Fibroblast of skin of left biceps (primary cell): Measurements from ENCODE around the gene TNFAIP8L3.
"Not testable (repeated sequence)": the region's sequence is repeated elsewhere in the genome, so short reads cannot be mapped to it uniquely, and the experiment has no call there.

Source experiments
- DNase-seq, 2 experiments: peaks; one replicate each; pipeline ENCODE4 v3.0.0-alpha.2; 2013; ENCODE audit warnings: low read depth in 2 of 2

The TNFAIP8L3 gene

GRCh38 chr15:51060030-51060673 lies 34.6 kb downstream of the TNFAIP8L3 start:
- no peak for DNase-seq

GRCh38 chr15:51054535-51054934 lies 40.2 kb downstream of the TNFAIP8L3 start:
- no peak for DNase-seq

DNA sequence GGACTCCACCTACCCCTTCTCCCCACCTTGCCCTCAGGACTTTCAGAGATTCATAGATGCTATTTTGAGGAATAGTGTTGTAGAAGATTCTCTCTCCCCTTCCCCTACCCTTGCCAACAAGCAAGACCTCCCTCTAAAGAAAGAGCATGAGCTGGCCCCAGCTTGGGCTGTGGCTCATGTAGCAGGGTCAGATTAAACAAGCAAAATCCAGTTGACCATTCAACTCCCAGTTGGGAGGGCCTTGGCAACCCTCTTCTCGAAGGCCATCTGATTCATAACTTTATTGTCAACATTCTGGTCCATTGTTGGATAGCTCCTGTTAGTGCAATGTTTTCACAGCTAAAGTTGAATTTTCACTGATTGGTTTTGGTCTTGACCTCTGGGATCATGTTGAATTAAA lies 41.1 kb downstream of the TNFAIP8L3 start:
- no peak for DNase-seq

DNA sequence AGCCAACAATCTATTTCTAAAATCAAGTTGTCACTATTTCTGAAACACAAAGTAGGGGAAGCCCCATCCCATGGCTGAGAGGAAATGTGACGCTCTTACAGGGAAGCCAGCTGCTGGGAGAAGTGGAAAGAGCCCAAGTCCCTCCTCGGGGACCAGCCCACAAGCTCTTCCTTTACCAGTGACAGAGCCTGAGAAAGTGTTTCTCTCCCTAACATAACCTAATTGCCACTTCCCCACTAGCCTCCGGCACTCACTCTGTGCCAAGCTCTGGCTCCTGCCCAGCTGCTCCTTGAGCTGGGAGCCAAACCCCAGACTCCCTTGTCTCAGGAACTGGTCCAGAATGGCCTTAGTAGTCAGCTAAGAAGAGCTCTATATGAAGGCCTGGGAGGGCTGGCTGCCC lies 42.9 kb downstream of the TNFAIP8L3 start:
- no peak for DNase-seq

DNA sequence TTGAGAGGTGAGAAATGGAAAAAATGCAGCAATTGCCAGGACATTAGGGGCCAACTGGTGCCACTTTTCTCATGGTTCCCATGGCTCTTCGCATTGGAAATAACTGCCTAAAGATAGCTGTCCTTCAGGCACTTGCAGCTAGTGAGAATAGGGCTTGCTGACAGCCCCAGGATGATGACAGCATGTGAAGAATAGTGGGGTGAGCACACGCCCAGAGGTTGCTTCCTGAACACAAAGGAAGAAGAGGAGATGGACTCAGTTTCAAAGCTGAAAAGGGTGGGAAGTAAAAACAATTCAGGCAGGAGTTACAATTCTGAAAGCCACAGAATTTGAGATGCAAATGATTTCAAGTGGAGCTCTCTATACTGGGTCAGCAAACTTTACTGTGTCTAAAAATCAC lies 45.6 kb downstream of the TNFAIP8L3 start:
- DNase-seq, result no peak

- DNase-seq, result no peak
Observed at GRCh38 chr15:51048308-51048707, 46.4 kb downstream of the TNFAIP8L3 start.

- DNase-seq, result no peak
Observed at GRCh38 chr15:51046799-51047449, 47.8 kb downstream of the TNFAIP8L3 start.

DNA sequence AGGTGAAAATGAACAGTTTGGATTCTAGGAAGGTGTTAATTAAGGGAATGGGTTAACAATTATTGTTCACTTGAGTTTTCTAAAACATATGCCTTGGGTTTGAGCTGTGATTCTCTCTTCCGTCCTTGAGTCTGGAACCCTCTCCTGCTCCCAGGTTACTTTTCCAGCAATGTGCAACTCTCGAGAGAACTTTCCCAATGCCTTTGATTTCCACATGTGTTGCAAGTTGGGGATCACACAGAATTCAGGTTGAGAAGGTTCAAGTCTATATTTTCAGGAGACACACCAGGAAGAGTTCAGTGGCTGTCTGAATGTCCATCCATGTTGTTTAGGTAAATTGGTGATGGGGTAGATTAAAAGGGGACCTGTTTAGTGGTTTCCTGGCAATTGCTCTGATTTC lies 48.7 kb downstream of the TNFAIP8L3 start:
- no peak for DNase-seq

- no peak for DNase-seq
Observed at GRCh38 chr15:51044037-51044727, 50.5 kb downstream of the TNFAIP8L3 start.

DNA sequence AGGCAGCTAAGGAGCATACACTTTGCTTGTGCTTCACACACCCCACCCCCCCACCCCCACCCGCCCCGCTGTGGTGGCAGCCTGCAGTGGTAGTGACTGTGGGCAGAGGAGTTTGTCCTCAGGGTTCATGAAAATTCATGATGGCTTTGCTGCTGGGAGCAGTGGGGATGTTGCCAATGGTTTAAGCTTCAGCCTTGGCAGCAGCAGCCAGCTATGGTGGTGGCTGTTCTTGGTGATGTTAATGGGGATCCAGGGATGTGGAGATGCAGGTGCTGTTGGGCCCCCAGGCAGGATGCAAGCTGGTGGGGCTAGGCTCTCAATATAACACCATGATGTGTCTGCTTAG lies 55.8 kb downstream of the TNFAIP8L3 start:
- DNase-seq, result no peak

DNA sequence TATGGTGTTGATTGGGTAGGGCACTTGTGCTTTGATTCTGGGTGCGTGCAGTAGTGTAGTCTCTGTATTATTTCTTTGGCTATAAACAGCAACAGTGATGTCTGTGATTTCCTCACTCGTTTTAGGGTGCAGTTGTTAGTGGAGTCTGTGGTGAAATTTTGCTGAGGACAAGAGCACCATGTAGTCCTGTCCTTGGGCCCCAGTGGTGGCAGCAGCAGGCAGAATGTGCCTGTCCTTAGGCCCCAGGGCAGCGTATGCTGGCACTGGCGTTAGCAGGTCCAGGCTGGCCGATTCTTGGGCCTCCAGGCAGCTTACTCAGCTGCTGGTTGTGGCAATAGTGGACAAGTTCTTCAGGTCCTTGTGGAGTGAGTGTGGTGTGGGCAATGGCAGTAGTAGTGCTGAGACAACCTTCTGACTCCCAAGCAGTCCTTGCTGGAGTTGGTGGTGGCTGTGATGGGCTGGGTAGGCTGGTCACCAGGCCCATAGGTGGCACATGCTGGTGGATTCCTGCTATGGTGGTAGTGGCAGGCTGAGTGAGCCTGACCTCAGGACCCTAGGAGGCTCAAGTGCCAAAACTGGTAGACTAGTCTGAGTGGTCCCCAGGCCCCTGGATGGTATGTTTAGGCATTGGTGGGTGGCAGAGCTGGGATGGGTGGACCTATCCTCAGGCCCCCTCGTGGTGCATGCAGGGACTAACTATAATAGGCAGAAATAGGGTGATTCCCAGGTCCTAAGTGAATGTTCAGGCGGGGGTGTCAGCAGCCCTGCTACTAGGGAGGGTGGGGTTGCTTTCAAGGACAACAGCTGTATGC lies 56.3 kb downstream of the TNFAIP8L3 start:
- no peak for DNase-seq

DNA sequence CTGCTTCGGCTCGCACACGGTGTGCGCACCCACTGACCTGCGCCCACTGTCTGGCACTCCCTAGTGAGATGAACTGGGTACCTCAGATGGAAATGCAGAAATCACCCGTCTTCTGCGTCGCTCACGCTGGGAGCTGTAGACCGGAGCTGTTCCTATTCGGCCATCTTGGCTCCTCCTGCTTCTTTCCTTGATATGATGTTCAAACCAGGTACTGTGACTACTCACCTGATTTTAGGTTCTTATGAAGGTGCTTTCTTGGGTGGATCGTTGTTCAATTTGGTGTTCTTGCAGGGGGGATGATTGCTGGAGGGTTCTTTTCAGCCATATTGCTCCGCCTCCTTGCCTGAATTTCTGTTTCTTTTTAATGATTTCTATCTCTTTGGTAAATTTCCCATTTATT lies 57.2 kb downstream of the TNFAIP8L3 start:
- not testable (repeated sequence) for DNase-seq

GRCh38 chr15:51030649-51031316 lies 63.9 kb downstream of the TNFAIP8L3 start:
- no peak for DNase-seq

- DNase-seq, result no peak
Observed at GRCh38 chr15:51025454-51025846, 69.3 kb downstream of the TNFAIP8L3 start.

DNA sequence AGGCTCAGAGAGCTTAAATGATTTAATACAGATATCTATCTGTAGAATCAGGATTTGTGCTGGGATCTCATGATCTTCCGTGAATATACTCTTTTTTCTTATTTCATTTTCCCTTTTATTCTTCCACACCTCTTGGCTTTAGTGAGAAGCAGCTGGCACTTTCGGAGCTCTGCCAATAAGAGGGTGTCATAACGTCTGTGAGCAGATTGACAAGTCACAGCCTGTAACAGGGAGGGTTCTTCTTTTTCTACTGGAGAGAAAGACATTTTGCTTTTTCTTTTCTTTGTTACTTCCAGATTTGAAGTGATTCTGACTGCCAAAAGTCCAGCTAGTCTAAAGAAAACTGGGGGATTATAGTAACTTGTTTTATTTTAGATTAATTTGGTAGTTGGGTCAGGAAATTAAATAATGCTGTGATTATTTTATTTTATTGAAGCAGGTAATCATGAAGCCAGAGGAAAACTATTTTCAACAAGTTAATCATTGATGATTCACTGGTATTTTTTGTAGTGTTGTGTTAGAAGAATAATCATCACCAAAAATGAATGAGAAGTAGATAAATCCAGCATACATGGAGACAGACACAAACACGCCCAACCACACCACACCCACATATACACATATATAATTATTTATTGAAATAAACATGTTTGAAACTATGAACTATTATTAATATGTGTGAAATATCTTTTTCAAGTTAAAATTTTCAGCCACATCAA lies 69.8 kb downstream of the TNFAIP8L3 start:
- DNase-seq, result no peak

DNA sequence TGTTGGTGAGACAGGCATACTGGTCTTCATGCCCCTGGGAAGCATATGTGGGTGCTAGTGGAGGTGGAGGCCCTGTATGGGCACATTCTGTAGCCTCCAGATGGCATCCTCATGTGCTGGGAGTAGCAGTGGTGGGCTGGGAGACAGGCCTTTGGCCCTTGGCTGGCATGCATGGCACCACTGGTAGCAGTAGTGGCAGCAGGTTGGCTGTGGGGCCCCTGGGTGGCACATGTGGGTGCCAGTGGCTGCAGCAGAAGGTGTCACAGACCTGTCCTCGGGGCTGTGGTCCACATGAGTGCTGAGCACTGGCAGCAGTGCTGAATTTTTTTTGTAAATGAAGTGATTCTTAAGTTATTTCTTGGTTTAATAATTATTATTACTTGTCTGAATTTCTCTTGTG lies 71.2 kb downstream of the TNFAIP8L3 start:
- DNase-seq, result no peak

DNA sequence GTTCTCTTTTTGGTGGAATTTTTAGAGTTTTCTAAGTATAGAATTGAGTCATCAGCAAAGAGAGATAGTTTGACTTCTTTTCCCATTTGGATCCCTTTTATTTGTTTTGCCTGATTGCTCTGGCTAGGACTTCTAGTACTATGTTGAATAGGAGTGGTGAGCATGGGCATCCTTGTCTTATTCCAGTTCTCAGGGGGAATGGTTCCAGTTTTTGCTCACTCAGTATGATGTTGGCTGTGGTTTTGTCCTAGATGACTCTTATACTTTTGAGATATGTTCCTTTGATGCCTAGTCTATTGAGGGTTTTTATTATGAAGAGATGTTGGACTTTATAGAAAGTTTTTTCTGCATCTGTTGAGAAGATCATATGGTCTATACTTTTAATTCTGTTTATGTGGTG lies 72.5 kb downstream of the TNFAIP8L3 start:
- DNase-seq, result no peak

GRCh38 chr15:51016615-51017014 lies 78.1 kb downstream of the TNFAIP8L3 start:
- DNase-seq, result no peak

DNA sequence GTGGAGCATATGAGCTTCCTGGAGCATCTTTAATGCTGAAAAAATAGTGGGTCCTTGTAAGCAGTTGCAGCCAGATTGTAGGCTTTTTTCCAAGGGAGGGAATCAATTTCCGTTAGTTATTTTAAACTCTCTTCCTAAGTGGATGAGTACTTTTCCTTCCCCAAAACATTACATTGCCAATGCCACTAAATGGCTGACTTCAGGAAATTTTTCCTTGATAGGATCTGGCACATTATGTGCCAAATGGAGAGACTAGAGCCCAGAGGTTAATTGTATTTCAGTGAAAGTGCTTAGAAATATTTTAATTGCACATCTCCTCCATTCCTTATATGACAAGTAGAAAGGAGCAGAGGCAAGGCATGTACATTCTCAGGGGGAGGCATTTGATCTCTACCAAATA lies 83.5 kb downstream of the TNFAIP8L3 start:
- no peak for DNase-seq

DNA sequence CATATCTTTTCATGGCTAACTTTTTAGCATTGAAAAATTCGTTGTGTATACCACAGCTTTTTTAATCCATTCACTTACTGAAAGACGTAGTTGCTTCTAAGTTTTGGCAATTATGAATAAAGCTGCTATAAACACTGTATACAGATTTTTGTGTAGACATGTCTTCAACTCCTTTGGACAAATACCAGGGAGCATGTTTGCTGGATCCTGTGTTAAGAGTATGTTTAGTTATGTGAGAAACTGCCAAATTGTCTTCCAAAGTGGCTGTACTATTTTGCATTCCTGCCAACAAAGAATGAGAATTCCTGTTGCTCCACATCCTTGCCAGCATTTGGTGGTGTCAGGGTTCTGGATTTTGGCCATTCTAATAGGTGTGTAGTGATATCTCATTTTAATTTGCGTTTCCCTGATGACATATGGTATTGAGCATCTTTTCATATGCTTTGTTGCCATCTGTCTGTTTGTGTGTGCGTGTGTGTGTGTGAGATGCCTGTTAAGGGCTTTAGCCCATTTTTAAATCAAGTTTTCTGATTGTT lies 87.5 kb downstream of the TNFAIP8L3 start:
- no peak for DNase-seq
